SK-N-SH treated with all-trans-retinoic acid at 6 μM for 48 hours (cell line): ENCODE measurements around the gene HES1.

Source experiments
- ISL1 ChIP-seq: fragments of 250-450 bp; sonication (Bioruptor Pico); IDR thresholded peaks from 2 replicates; pipeline ENCODE4 v2.1.2; 2022; ENCODE audit warnings: mild to moderate bottlenecking, moderate library complexity
- TCF4 ChIP-seq: fragments of 250-450 bp; sonication (Bioruptor Pico); IDR thresholded peaks from 2 replicates; pipeline ENCODE4 v1.8.0; 2021; ENCODE audit warnings: mild to moderate bottlenecking, moderate library complexity, borderline replicate concordance
- TF ChIP-seq, protein P1 (sequence below): fragments of 250-450 bp; sonication (Bioruptor Pico); IDR thresholded peaks from 2 replicates; pipeline ENCODE4 v1.5.0; 2020; ENCODE audit warnings: mild to moderate bottlenecking, moderate library complexity

DNA sequence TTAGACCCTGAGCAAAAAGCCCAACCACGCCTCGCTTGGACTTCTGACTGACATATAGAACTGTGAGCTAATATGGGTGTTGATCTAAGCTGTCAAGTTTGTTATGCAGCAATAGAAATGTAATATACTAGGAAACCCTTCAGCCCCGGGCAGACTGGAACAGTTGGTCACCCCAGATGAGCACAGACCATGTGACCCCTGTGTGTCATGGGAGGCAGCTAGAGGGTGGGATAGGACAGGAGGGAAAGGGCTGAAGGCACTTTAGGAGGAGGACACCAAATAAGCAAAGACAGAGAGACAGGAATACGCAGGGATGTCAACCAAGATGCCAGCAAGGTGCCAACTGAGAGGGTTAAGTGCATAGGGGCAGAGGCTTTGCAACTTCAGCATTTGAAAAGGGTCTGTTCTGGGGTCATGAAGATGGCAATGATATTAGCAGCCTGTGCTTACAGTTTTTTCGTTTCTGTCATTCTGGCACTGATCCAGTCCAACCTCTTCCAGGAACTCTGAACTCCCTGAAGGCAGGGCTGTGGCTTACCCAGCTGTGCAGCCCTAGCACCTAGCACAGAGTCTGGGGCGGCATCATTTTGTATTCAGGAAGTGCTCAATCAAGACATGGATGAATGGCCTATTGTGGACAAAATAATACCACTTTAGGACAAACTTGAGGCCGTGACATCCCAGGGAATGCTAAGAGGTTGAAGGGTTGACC, 51.4 kb downstream of the HES1 start:
- TF ChIP-seq ISL1 (CRISPR knock-in tag) (no peak), TCF4 (no peak)
- TF ChIP-seq, protein P1, sequence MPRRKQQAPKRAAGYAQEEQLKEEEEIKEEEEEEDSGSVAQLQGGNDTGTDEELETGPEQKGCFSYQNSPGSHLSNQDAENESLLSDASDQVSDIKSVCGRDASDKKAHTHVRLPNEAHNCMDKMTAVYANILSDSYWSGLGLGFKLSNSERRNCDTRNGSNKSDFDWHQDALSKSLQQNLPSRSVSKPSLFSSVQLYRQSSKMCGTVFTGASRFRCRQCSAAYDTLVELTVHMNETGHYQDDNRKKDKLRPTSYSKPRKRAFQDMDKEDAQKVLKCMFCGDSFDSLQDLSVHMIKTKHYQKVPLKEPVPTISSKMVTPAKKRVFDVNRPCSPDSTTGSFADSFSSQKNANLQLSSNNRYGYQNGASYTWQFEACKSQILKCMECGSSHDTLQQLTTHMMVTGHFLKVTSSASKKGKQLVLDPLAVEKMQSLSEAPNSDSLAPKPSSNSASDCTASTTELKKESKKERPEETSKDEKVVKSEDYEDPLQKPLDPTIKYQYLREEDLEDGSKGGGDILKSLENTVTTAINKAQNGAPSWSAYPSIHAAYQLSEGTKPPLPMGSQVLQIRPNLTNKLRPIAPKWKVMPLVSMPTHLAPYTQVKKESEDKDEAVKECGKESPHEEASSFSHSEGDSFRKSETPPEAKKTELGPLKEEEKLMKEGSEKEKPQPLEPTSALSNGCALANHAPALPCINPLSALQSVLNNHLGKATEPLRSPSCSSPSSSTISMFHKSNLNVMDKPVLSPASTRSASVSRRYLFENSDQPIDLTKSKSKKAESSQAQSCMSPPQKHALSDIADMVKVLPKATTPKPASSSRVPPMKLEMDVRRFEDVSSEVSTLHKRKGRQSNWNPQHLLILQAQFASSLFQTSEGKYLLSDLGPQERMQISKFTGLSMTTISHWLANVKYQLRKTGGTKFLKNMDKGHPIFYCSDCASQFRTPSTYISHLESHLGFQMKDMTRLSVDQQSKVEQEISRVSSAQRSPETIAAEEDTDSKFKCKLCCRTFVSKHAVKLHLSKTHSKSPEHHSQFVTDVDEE (CRISPR knock-in tag) = no peak
